BJ (cell line): ENCODE results near the gene HSP90AB1. TPM values are rescaled to one million over a fixed set of nuclear protein-coding genes. Genes with fewer than 3 reads are reported as not detected.

Experiments
- CTCF ChIA-PET: fragments of 350-600 bp; formaldehyde crosslinking; extraction: SDS; loops from one replicate; lab custom pipeline; 2021; ENCODE audit warnings: antibody characterized with exemption, inconsistent platforms; lab: Yijun Ruan, JAX
- POLR2A ChIA-PET: fragments of 300-600 bp; sonication (Branson Sonifier 250); formaldehyde crosslinking; extraction: SDS; loops from one replicate; lab custom pipeline; 2021; ENCODE audit warnings: antibody characterized with exemption; lab: Charles Lee
- DNase-seq: peaks from one replicate; pipeline ENCODE4 v3.0.0-alpha.2; 2011; ENCODE audit warnings: low read depth
- H3K27me3 ChIP-seq: 2 replicates; pipeline ENCODE4 v1.6.0; 2011; ENCODE audit warnings: low read length; ENCODE audit not compliant: control insufficient read depth, insufficient read depth
- H3K36me3 ChIP-seq: 2 replicates; pipeline ENCODE4 v1.5.1; 2011; ENCODE audit warnings: low read length; ENCODE audit not compliant: control insufficient read depth, insufficient read depth
- H3K4me3 ChIP-seq: 2 replicates; pipeline ENCODE4 v1.5.1; 2011; ENCODE audit warnings: low read depth, mild to moderate bottlenecking, control low read depth, low read length
- CTCF ChIP-seq: IDR thresholded peaks from 2 replicates; pipeline ENCODE4 v1.5.1; 2011; ENCODE audit warnings: low read depth, mild to moderate bottlenecking, control low read depth, inconsistent platforms, low read length, moderate library complexity; ENCODE audit not compliant: insufficient read depth
- polyA plus RNA-seq: library from polyadenylated mRNA; depleted of rRNA; stranded (reverse); fragments of >200 nt; gene quantifications from 2 replicates; pipeline ENCODE4 v1.2.3, GENCODE V29; 2011

Gene HSP90AB1
- polyA plus RNA-seq, 1 experiment: 578 TPM

- Histone ChIP-seq H3K36me3 (no peaks in the 10 kb centered on the region; the same call in 1 of the 2 replicates), H3K4me3 (no peak overlapping the region), H3K27me3 (no peaks in the 10 kb centered on the region)
- ChIA-PET POLR2A (interaction anchor here (0.6 kb wide), 1 partner anchor 14 kb away, joined by 19 read pairs; no protein-coding TSS in a partner anchor), CTCF (interaction anchor here (0.7 to 6.8 kb wide), 8 partner anchors 8 to 140 kb away, joined by 3 to 89 read pairs (median 9); partner anchors contain the start of genes HSP90AB1, SLC29A1 and SLC35B2)
- no peak for DNase-seq
- no peak for TF ChIP-seq CTCF
Observed at GRCh38 chr6:44235891-44236516, 10.9 kb upstream of the HSP90AB1 start.

- H3K36me3 ChIP-seq: no peaks in the 10 kb centered on the region; the same call in 1 of the 2 replicates
- peak; percentile 85 for DNase-seq
- TF ChIP-seq CTCF: no peak
- CTCF ChIA-PET: interaction anchor here (0.6 to 6.8 kb wide), 25 partner anchors 9 to 500 kb away, joined by 3 to 89 read pairs (median 4); partner anchors contain the start of genes CAPN11, HSP90AB1, SLC29A1 and SLC35B2
- peak overlapping the region; percentile 53 for H3K4me3 ChIP-seq
- POLR2A ChIA-PET: interaction anchor here (0.6 to 0.7 kb wide), 2 partner anchors 9 to 46 kb away, joined by 10 to 14 read pairs; partner anchors contain the start of gene HSP90AB1
- H3K27me3 ChIP-seq: no peaks in the 10 kb centered on the region
Observed at GRCh38 chr6:44237021-44237812, 9.7 kb upstream of the HSP90AB1 start.

- H3K36me3 ChIP-seq: no peaks in the 10 kb centered on the region
- DNase-seq: no peak
- TF ChIP-seq CTCF: peak; percentile 88
- peak overlapping the region; percentile 53 for H3K4me3 ChIP-seq
- no peaks in the 10 kb centered on the region for H3K27me3 ChIP-seq
- ChIA-PET POLR2A (interaction anchor here (0.6 to 0.7 kb wide), 2 partner anchors 9 to 46 kb away, joined by 10 to 14 read pairs; partner anchors contain the start of gene HSP90AB1), CTCF (interaction anchor here (0.6 to 6.8 kb wide), 25 partner anchors 8 to 747 kb away, joined by 3 to 89 read pairs (median 4); partner anchors contain the start of genes CAPN11, HSP90AB1, SLC29A1 and SLC35B2)
Observed at GRCh38 chr6:44237813-44238433, 9.0 kb upstream of the HSP90AB1 start.

- DNase-seq: no peak
- ChIA-PET CTCF (interaction anchor here (0.7 to 6.8 kb wide), 6 partner anchors 7 to 140 kb away, joined by 3 to 89 read pairs (median 12); partner anchors contain the start of genes HSP90AB1 and SLC29A1), POLR2A (no interaction called here)
Observed at GRCh38 chr6:44238687-44239350, 8.1 kb upstream of the HSP90AB1 start.

More at GRCh38 chr6:44238687-44239350, 8.1 kb upstream of the HSP90AB1 start:
- no peak overlapping the region for H3K4me3 ChIP-seq
- no peaks in the 10 kb centered on the region for H3K27me3 ChIP-seq
- no peaks in the 10 kb centered on the region for H3K36me3 ChIP-seq
- TF ChIP-seq CTCF: no peak
